NK-92 treated with Interleukin-12 subunit alpha and Interleukin-12 subunit beta, amount 100 ng/mL, for 24 hours (cell line): ENCODE results near the gene TMEM198.

Experiments used
- DNase-seq: peaks from one replicate; lab custom pipeline; 2025; lab: John Stamatoyannopoulos, UW

TMEM198 gene

GRCh38 chr2:219545943-219546352 lies 2.1 kb downstream of the TMEM198 start:
- DNase-seq = no peak

- no peak for DNase-seq
Measured at GRCh38 chr2:219547621-219548020, 3.8 kb downstream of the TMEM198 start.

- DNase-seq = no peak
Measured at GRCh38 chr2:219548990-219549389, 5.2 kb downstream of the TMEM198 start.

- DNase-seq = no peak
Measured at GRCh38 chr2:219549619-219550018, 5.8 kb downstream of the TMEM198 start.

GRCh38 chr2:219551441-219552381 lies 7.9 kb downstream of the TMEM198 start:
- DNase-seq = no peak

GRCh38 chr2:219552382-219553167 lies 8.7 kb downstream of the TMEM198 start:
- DNase-seq = no peak

- no peak for DNase-seq
Measured at GRCh38 chr2:219553168-219553417, 9.3 kb downstream of the TMEM198 start.

GRCh38 chr2:219553463-219553963 lies 9.7 kb downstream of the TMEM198 start:
- DNase-seq = no peak

- no peak for DNase-seq
Measured at GRCh38 chr2:219554350-219554749, 10.5 kb downstream of the TMEM198 start.

- no peak for DNase-seq
Measured at GRCh38 chr2:219555956-219556355, 12.1 kb downstream of the TMEM198 start.

GRCh38 chr2:219556413-219556812 lies 12.6 kb downstream of the TMEM198 start:
- no peak for DNase-seq

- no peak for DNase-seq
Measured at GRCh38 chr2:219557320-219557719, 13.5 kb downstream of the TMEM198 start.

- no peak for DNase-seq
Measured at GRCh38 chr2:219557791-219558785, 14.3 kb downstream of the TMEM198 start.

- DNase-seq = no peak
Measured at GRCh38 chr2:219559156-219559915, 15.5 kb downstream of the TMEM198 start.

- no peak for DNase-seq
Measured at GRCh38 chr2:219560037-219560892, 16.4 kb downstream of the TMEM198 start.

GRCh38 chr2:219560893-219561178 lies 17.0 kb downstream of the TMEM198 start:
- DNase-seq = no peak

- DNase-seq = no peak
Measured at GRCh38 chr2:219561179-219562048, 17.6 kb downstream of the TMEM198 start.

GRCh38 chr2:219562049-219563020 lies 18.5 kb downstream of the TMEM198 start:
- no peak for DNase-seq
